HCT116 (cell line): ENCODE data around the gene ATP13A4. TPM values are rescaled to one million over a fixed set of nuclear protein-coding genes. Genes with fewer than 3 reads are reported as not detected.

Experiments
- ATAC-seq: fragments of 200-7000 bp; cut with Tn5 transposase; 2 replicates; pipeline ENCODE4 v1.9.1; 2020; ENCODE audit warnings: mild to moderate bottlenecking, moderate library complexity
- BruUV-seq: library from RNA; stranded (reverse); fragments of 400-500 nt; replicated peaks from 2 replicates; lab custom pipeline; 2021; lab: Mats Ljungman, UMichigan
- CTCF ChIA-PET: fragments of 300-600 bp; sonication (Branson Sonifier 250); formaldehyde crosslinking; loops from one replicate; lab custom pipeline; 2021; ENCODE audit warnings: antibody characterized with exemption; lab: Charles Lee
- POLR2A ChIA-PET: fragments of 300-600, 350-600 bp; sonication (Branson Sonifier 250); formaldehyde crosslinking; loops from one replicate; lab custom pipeline; 2021; ENCODE audit warnings: antibody characterized with exemption; lab: Charles Lee
- RAD21 ChIA-PET, 2 experiments: fragments of 300-600 bp; sonication (Branson Sonifier 250); formaldehyde crosslinking; loops; one replicate each; lab custom pipeline; 2023; ENCODE audit warnings: low total read pairs in 2 of 2; ENCODE audit not compliant: uncharacterized antibody in 2 of 2, unreplicated experiment in 2 of 2, low non-redundant PET in 1 of 2; lab: Charles Lee
- DNase-seq: peaks from one replicate; pipeline ENCODE4 v3.0.0-alpha.2; 2010; ENCODE audit warnings: low read depth, low spot score
- H2AFZ ChIP-seq: fragments of 200-600 bp; shearing (Covaris generic), sonication (generic); 2 replicates; pipeline ENCODE4 v1.6.1; 2017; ENCODE audit warnings: low read depth, mixed run types, mixed read lengths, antibody characterized with exemption, low read length; ENCODE audit not compliant: poor library complexity, severe bottlenecking
- H3K27ac ChIP-seq: 2 replicates; pipeline ENCODE4 v1.5.1; 2012; ENCODE audit warnings: low read depth, low read length
- H3K27me3 ChIP-seq: fragments of 200-600 bp; sonication (generic); 2 replicates; pipeline ENCODE4 v1.6.1; 2016; ENCODE audit warnings: mixed run types, low read length, mixed read lengths; ENCODE audit not compliant: insufficient read depth
- H3K36me3 ChIP-seq, 2 experiments: fragments of 200-500 bp in 1 of 2; fragments of 200-600 bp in 1 of 2; sonication (Bioruptor generic) in 1 of 2; sonication (generic) in 1 of 2; 2 replicates each; pipeline versions ENCODE4 v1.5.1 to v1.6.1; 2014 to 2016; ENCODE audit warnings: low read length in 2 of 2, inconsistent platforms in 1 of 2, mixed read lengths in 1 of 2, mixed run types in 1 of 2; ENCODE audit not compliant: insufficient read depth in 2 of 2, control insufficient read depth in 1 of 2
- H3K4me1 ChIP-seq, 2 experiments: fragments of 200-600 bp in 1 of 2; sonication (generic) in 1 of 2; 2 replicates each; pipeline versions ENCODE4 v1.5.1 to v1.6.1; 2012 to 2017; ENCODE audit warnings: low read length in 2 of 2, inconsistent platforms in 1 of 2, mild to moderate bottlenecking in 1 of 2, mixed read lengths in 1 of 2, mixed run types in 1 of 2, moderate library complexity in 1 of 2; ENCODE audit not compliant: insufficient read depth in 2 of 2, control insufficient read depth in 1 of 2
- H3K4me2 ChIP-seq: fragments of 200-600 bp; sonication (generic); 2 replicates; pipeline ENCODE4 v1.6.1; 2017; ENCODE audit warnings: mixed run types, low read length, mixed read lengths
- H3K4me3 ChIP-seq, 2 experiments: fragments of 200-600 bp in 1 of 2; sonication (generic) in 1 of 2; replicated peaks in 1 of 2; 2 replicates each; pipeline ENCODE4 v1.5.1; 2011 to 2016; ENCODE audit warnings: low read length in 2 of 2, control low read depth in 1 of 2, low read depth in 1 of 2, mild to moderate bottlenecking in 1 of 2, mixed read lengths in 1 of 2, mixed run types in 1 of 2
- H3K79me2 ChIP-seq: fragments of 200-600 bp; sonication (generic); 2 replicates; pipeline ENCODE4 v1.6.1; 2017; ENCODE audit warnings: mild to moderate bottlenecking, mixed run types, low read length, moderate library complexity, mixed read lengths; ENCODE audit not compliant: insufficient read depth
- H3K9ac ChIP-seq: fragments of 200-600 bp; sonication (generic); 2 replicates; pipeline ENCODE4 v1.6.1; 2016; ENCODE audit warnings: low read length, mixed read lengths
- H3K9me2 ChIP-seq: fragments of 200-600 bp; sonication (generic), shearing (Covaris generic); 2 replicates; pipeline ENCODE4 v1.6.1; 2017; ENCODE audit warnings: mixed run types, mild to moderate bottlenecking, moderate library complexity; ENCODE audit not compliant: insufficient read depth
- H3K9me3 ChIP-seq, 2 experiments: fragments of 200-500 bp in 1 of 2; fragments of 200-600 bp in 1 of 2; sonication (Bioruptor generic) in 1 of 2; sonication (generic) in 1 of 2; 2 replicates each; pipeline ENCODE4 v1.6.1; 2014 to 2017; ENCODE audit warnings: low read length in 2 of 2, mixed read lengths in 2 of 2, inconsistent platforms in 1 of 2, low read depth in 1 of 2, mild to moderate bottlenecking in 1 of 2, mixed run types in 1 of 2, moderate library complexity in 1 of 2; ENCODE audit not compliant: control insufficient read depth in 1 of 2, insufficient read depth in 1 of 2
- H4K20me1 ChIP-seq: fragments of 200-600 bp; sonication (generic), shearing (Covaris generic); 2 replicates; pipeline ENCODE4 v1.6.1; 2017; ENCODE audit warnings: mixed run types, mild to moderate bottlenecking, moderate library complexity; ENCODE audit not compliant: insufficient read depth
- CBX3 ChIP-seq: IDR thresholded peaks from 2 replicates; pipeline ENCODE4 v1.6.1; 2012; ENCODE audit warnings: low read depth
- EZH2 ChIP-seq: fragments of 200-600 bp; sonication (generic); IDR thresholded peaks from 2 replicates; pipeline ENCODE4 v1.6.1; 2017; ENCODE audit warnings: antibody characterized with exemption, mixed run types
- FOSL1 ChIP-seq: IDR thresholded peaks from 2 replicates; pipeline ENCODE4 v1.6.1; 2012; ENCODE audit warnings: low read depth
- POLR2A ChIP-seq: IDR thresholded peaks from 2 replicates; pipeline ENCODE4 v1.7.0; 2011; ENCODE audit warnings: borderline replicate concordance; ENCODE audit not compliant: insufficient read depth, insufficient read length; ENCODE audit errors: extremely low read depth
- RAD21 ChIP-seq: IDR thresholded peaks from 2 replicates; pipeline ENCODE4 v1.6.1; 2012; ENCODE audit warnings: low read depth, mild to moderate bottlenecking
- SIN3A ChIP-seq: IDR thresholded peaks from 2 replicates; pipeline ENCODE4 v1.6.1; 2012; ENCODE audit warnings: low read depth
- SP1 ChIP-seq: IDR thresholded peaks from 2 replicates; pipeline ENCODE4 v1.6.1; 2012; ENCODE audit warnings: low read depth
- ZBTB33 ChIP-seq: IDR thresholded peaks from 2 replicates; pipeline ENCODE4 v1.6.1; 2011; ENCODE audit warnings: mild to moderate bottlenecking, low read length, moderate library complexity; ENCODE audit not compliant: insufficient replicate concordance; ENCODE audit errors: extremely low read depth
- ZNF274 ChIP-seq: fragments of 200-500 bp; sonication (Bioruptor generic); IDR thresholded peaks from 2 replicates; pipeline ENCODE4 v1.6.1; 2014; ENCODE audit warnings: mild to moderate bottlenecking, low read depth, low read length, inconsistent platforms
- intact Hi-C: fragments of 100-400 bp; cut with micrococcal nuclease; formaldehyde crosslinking; loops from 2 replicates; pipeline ENCODE4 v1.10.0; 2022
- total RNA-seq: library from RNA; stranded (reverse); gene quantifications from one replicate; pipeline ENCODE4 v1.2.1, GENCODE V29; 2021; ENCODE audit not compliant: unreplicated experiment

The ATP13A4 gene
- total RNA-seq, 1 experiment from 2014 or later, result 0.15 TPM

- DNase-seq (no peak), ATAC-seq (0 out of 2 replicates have a peak, but pooled peaks have one; percentile 30)
- ChIA-PET CTCF (no interaction called here), RAD21 (no interaction called here), POLR2A (no interaction called here)
- H3K9ac ChIP-seq, result no peak overlapping the region
- no peaks in the 10 kb centered on the region for H3K9me3 ChIP-seq
- no peaks in the 10 kb centered on the region for H3K79me2 ChIP-seq
- no peak for TF ChIP-seq ZBTB33
- H3K4me1 ChIP-seq, result no peaks in the 10 kb centered on the region
- no peak overlapping the region for H2AFZ ChIP-seq
- no TSS peak for BruUV-seq
- no peaks in the 10 kb centered on the region for H4K20me1 ChIP-seq
- H3K4me2 ChIP-seq, result no peak overlapping the region
- intact Hi-C loops, result no loop called here
- H3K36me3 ChIP-seq, result no peaks in the 10 kb centered on the region
- no peaks in the 10 kb centered on the region for H3K9me2 ChIP-seq
- H3K27me3 ChIP-seq, result peaks cover 46% of the 10 kb centered on the region
- no peak overlapping the region for H3K4me3 ChIP-seq
- no peak overlapping the region for H3K27ac ChIP-seq
These were observed 147.6 kb downstream of the ATP13A4 start for GRCh38 chr3:193407112-193407511.

DNA sequence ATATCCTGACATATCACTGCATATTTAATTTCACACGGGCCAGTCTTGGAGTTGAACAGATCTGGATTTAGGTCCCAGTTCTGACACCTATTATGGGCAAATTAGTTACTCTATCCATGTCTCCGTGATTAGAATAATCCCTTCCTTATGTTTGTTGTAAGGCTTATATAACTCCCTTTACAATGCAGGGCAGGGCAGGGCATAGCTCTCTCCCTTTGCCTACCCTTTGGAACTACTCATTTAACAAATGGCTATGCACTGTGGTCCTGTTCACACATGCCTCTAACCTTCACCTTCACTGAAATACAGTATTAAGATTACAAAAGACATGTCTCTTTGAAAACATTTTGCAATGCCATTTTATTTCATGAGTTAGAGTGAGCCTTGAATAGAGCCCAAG is 151.4 kb downstream of the ATP13A4 start:
- intact Hi-C loops, result no loop called here
- ChIA-PET POLR2A (no interaction called here), CTCF (no interaction called here)
- H3K9ac ChIP-seq, result no peak overlapping the region
- H3K4me2 ChIP-seq, result no peak overlapping the region
- H2AFZ ChIP-seq, result no peak overlapping the region
- no peaks in the 10 kb centered on the region for H4K20me1 ChIP-seq
- BruUV-seq, result no TSS peak
- no peak for ATAC-seq
- no peak for TF ChIP-seq FOSL1
- TF ChIP-seq RAD21, result no peak
- no peak for TF ChIP-seq CBX3
- TF ChIP-seq SIN3A, result no peak
- TF ChIP-seq POLR2A, result no peak
- no peak for TF ChIP-seq EZH2
- no peak for TF ChIP-seq ZNF274
- no peak for TF ChIP-seq SP1
- TF ChIP-seq, all 23 proteins: peak for 0
- no peaks in the 10 kb centered on the region for H3K9me3 ChIP-seq
- H3K79me2 ChIP-seq, result no peaks in the 10 kb centered on the region
- DNase-seq, result no peak
- H3K27me3 ChIP-seq, result peaks cover 70% of the 10 kb centered on the region
- no peak overlapping the region for H3K27ac ChIP-seq
- H3K36me3 ChIP-seq, result no peaks in the 10 kb centered on the region
- no peaks in the 10 kb centered on the region for H3K9me2 ChIP-seq
- RAD21 ChIA-PET, result no interaction called here
- no peak overlapping the region for H3K4me3 ChIP-seq
- H3K4me1 ChIP-seq, result no peaks in the 10 kb centered on the region
